COLO668 (cell line): ENCODE results near the gene TAF3.
"Not testable (repeated sequence)": the region's sequence is repeated elsewhere in the genome, so short reads cannot be mapped to it uniquely, and the experiment has no call there.

Source experiments
- DNase-seq: peaks from one replicate; lab custom pipeline; 2025; ENCODE audit not compliant: unreplicated experiment; lab: John Stamatoyannopoulos, UW

The TAF3 gene

GRCh38 chr10:8026349-8027259 lies 208.3 kb downstream of the TAF3 start:
- DNase-seq: peak; percentile 5

DNA sequence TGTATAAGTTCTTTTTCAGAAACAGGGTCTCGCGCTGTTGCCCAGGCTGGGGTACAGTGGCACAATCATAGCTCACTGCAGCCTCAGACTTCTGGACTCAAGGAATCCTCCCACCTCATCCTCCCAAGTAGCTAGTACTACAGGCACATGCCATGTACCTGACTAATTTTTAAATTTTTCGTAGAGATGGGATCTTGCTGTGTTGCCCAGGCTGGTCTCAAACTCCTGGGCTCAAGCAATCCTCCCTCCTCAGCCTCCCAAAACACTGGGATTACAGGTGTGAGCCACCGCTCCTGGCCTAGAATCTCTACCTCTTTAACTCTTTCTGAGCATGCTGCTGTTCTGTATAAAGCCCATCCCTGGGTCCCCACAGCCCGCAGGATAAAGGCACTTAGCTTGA lies 212.9 kb downstream of the TAF3 start:
- not testable (repeated sequence) for DNase-seq

- no peak for DNase-seq
Observed at GRCh38 chr10:8032558-8032957, 214.3 kb downstream of the TAF3 start.

DNA sequence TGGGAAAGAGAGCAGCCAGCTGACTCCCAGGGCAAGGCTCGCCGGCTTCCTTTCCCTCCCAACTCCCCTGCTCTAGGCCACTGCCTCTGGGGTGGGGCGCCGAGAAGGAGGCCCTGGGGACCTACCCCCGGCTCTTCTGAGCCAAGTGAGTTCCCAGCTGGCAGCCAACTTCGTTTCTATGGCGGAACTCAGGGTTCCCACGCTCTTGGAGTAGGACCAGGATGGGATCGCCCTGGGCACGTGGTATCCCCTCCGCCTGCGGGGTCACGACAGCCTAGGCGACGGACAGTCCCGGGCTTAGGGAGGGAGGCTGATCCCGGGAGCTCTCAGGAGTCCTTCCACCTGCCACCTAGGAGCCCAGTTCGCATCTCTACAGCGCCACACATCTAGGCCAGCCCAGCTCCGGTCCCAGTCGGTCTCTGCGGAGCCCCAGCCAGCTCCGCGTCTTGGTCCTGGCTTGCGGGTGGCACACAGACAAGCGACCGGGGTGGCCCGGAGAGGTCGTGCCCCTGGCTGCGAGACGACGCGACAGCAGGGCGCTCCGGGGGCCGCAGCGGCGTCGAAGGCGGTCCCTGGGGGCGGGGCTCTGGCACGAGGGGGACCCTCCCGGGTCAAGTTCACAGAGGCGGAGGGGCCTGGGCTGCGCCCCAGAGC lies 215.6 kb downstream of the TAF3 start:
- no peak for DNase-seq

DNA sequence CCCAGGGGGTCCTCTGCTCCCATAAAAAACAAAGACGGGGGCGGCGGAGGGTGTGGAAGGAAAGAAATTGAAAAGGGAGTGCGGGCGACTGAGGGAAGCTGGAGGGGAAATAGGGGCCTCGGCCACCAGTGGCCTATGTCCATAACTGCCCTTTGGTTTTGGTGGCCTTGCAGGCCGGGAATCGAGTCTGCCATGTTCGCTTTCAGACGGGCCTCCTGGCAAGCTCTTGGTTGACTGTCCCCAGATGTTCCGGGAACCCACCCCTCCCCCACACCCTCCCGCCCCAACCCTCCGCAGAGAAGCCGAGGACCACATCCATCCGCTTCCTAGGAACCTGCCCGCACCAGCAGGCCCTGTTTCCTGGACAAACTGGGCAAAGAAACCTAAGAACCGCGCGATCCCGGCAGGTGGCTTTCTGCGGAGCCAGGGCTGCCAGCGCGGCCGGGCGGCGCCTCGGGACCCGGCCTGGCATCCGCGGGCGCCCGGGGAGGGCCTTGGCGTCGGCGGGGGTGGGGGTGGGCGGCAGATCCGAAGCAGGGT lies 216.2 kb downstream of the TAF3 start:
- peak; percentile 11 for DNase-seq

- DNase-seq: no peak
Observed at GRCh38 chr10:8035006-8035640, 216.8 kb downstream of the TAF3 start.

DNA sequence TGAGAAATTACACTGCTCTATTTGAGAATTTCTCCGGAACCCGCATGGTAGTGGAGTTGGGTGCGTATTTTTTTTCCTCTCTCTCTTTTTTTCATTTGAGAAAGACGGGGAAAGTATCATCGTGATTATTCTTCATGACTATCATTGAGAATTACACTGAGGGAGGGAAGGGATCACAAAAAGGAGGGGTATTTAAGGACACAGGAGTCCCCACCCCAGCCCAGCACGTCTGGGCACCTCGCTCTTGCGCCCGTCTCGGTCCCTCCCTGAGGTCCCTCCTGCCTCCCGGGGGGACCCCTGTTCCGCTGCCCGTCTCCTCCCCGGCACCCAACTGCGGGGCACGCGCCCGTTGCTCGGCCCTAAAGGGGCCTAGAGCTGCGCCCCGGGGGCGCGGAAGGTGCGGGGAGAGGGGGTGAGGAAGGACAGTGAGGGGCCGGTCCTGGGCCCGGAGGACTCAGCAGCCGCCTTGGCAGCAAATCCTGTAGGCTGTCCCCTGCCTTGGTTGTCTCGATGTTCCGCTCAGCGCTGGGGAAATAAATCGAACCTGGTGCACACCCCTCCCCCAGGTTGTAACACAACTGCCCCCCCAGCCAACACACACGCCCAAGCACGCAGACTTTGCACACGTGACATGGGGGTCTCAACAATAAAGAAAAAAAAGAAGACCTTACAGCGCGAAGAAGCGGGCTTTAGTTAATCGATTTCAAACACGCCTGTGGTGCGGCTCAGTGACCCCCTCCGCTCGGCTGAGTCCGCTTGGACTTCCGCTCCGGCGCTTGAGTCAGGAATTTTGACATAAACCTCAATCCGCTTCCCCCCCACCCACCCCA lies 217.6 kb downstream of the TAF3 start:
- no peak for DNase-seq

DNA sequence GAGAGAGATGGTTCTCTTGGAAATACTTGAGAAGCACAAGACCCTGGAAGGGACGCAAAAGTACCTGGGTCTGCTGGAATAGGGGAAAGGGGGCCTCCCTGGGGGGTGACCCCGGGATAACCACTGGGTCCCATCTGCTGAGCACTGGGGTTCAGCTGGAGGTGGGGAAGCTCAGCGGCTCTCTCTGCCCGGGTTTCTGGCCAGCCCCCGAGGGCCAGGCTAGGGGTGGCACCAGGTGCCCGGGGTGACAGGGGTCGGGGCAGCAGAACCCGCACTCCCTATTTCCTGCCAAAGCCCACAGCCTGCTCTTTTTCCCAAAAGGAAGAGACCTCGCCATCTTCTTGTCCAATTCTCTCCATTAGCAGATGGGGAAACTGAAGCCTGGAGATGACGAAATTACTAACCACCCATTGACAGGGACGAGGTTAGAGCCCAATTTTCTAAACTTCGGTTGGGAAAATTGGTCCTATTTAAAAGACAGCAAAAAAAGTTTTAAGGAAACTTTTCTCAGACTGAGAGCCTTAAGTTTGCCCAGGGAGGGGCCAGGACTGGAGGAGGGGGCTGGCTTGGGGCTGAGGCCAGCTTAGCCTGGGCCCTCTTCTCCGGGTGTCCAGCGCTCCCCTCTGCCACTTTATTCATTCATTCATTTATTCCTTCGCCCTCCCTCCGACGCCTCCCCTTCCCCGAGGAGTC lies 218.3 kb downstream of the TAF3 start:
- DNase-seq: no peak

DNA sequence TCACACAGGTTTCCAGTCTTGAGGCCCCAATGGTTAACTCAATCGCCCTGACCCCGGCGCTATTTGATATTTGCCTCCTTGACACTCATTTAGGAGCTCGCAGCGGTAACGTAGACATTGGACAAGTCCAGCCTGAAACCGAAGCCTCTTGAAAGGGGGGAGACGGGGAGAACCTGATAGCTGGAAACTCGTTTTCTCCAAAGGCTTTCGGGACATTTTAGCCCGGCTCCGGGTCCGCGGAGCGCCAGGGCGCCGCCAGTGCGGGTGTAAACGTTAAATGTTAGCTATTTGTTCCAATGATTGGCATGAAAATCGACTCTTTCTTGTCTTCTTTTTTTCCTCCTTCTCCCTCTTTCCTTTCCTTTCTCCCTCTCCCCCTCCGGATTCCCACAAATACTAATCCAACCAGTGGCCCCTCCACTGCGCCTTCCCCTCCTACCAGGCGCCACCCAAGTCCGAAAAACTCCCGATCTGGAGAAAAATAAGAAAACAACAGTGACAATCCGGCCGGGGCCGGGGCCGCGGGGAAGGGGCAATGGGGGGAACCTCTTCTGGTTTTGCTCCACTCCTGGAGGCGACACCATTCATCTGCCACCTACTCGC lies 219.0 kb downstream of the TAF3 start:
- DNase-seq: no peak

- DNase-seq: no peak
Observed at GRCh38 chr10:8037941-8038894, 219.9 kb downstream of the TAF3 start.

DNA sequence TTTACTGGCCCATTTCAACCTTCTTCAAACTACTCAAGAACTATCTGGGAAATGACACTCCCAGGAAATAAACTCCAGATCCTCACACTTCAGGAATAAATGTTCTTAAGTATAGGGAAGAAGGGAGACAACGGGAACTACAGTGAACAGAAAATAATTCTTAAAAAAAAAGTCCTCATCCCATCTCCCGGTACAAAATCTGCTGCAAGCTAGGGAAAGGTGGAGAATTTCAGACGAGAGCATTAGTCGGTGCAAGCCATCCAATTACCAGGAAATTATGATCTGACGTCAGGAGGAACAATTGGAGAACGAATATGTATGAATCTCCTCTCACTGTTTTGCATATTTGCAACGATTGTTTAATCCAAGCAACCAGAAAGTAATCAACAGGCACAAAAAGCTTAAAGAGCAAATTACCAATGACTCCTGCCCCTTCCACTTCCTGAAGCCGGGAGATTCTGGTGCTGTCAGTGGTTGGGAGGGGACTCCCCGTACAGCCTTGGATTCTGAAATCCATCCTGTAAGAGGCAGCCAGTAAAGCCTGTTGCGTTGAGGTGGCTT lies 221.1 kb downstream of the TAF3 start:
- DNase-seq: no peak

- DNase-seq: no peak
Observed at GRCh38 chr10:8040651-8041050, 222.3 kb downstream of the TAF3 start.

DNA sequence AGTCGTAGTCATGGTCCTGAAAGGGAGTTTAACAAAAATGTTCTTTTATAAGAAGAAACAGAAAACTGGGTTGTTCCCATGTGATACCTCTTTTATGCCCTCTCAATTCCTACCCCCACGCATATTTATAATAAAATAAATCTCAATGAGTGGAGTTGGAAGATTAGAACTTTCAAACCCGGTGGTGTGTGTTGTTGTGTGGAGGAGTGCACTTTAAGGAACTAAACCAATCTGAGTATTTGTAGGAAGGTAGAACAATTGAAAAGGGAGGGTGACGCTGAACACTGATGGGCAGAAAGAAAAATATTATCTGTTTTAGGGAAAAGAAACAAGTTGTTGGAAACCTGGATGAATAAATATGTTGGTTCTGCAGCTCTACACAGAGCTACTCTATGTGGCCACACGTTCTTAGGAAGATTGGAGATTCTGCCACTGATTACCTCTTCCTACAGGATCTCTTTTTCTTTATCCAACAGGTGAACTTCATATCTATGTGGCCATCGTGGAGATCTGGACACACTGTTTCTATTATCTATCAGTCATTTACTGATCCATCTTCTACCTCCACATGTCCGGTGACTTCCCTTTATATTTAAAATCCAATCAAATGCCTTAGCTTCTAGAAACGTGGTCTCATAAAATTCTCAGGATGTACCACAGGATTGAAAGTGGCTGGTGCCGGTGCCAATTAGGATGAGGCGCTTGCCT lies 223.1 kb downstream of the TAF3 start:
- no peak for DNase-seq

GRCh38 chr10:8041992-8042720 lies 223.9 kb downstream of the TAF3 start:
- DNase-seq: no peak

GRCh38 chr10:8042721-8043568 lies 224.6 kb downstream of the TAF3 start:
- DNase-seq: no peak
